WTC11 (cell line): ENCODE results near the gene FAM174B. TPM values are rescaled to one million over a fixed set of nuclear protein-coding genes. Genes with fewer than 3 reads are reported as not detected.

Experiments
- ATAC-seq: fragments of 200-7000 bp; cut with Tn5 transposase; 2 replicates; pipeline ENCODE4 v1.10.0; 2021; ENCODE audit warnings: mild to moderate bottlenecking, moderate library complexity
- CTCF ChIA-PET: fragments of 300-600 bp; sonication (Branson Sonifier 250); formaldehyde crosslinking; loops from one replicate; lab custom pipeline; 2021; ENCODE audit warnings: antibody characterized with exemption; lab: Charles Lee
- POLR2A ChIA-PET: fragments of 350-600 bp; sonication (Branson Sonifier 250); formaldehyde crosslinking; loops from one replicate; lab custom pipeline; 2021; ENCODE audit warnings: antibody characterized with exemption; lab: Charles Lee
- DNase-seq: peaks from one replicate; pipeline ENCODE4 v3.0.0; 2021; ENCODE audit warnings: low spot score
- H3K27ac Mint-ChIP-seq: 2 replicates; pipeline ENCODE4 v1.8.0; 2021; ENCODE audit warnings: mixed read lengths
- H3K27me3 Mint-ChIP-seq: 2 replicates; pipeline ENCODE4 v1.8.0; 2021; ENCODE audit warnings: low read depth, mild to moderate bottlenecking, moderate library complexity, mixed read lengths
- H3K36me3 Mint-ChIP-seq: 2 replicates; pipeline ENCODE4 v1.8.0; 2021; ENCODE audit warnings: mixed read lengths
- H3K4me1 Mint-ChIP-seq: 2 replicates; pipeline ENCODE4 v1.8.0; 2022; ENCODE audit warnings: mixed read lengths
- H3K4me3 Mint-ChIP-seq: 2 replicates; pipeline ENCODE4 v1.8.0; 2021; ENCODE audit warnings: mild to moderate bottlenecking, moderate library complexity, mixed read lengths
- H3K9me3 Mint-ChIP-seq: 2 replicates; pipeline ENCODE4 v1.8.0; 2021; ENCODE audit warnings: mixed read lengths
- ATF1 ChIP-seq: sonication (generic); formaldehyde crosslinking; IDR thresholded peaks from 2 replicates; pipeline ENCODE4 v1.8.1; 2023; ENCODE audit warnings: mild to moderate bottlenecking, moderate library complexity, missing genetic modification reagents
- ATF2 ChIP-seq: sonication (generic); formaldehyde crosslinking; IDR thresholded peaks from 2 replicates; pipeline ENCODE4 v1.8.1; 2022; ENCODE audit warnings: low read depth, missing genetic modification reagents, borderline replicate concordance
- CREM ChIP-seq: sonication (generic); formaldehyde crosslinking; IDR thresholded peaks from 2 replicates; pipeline ENCODE4 v1.8.1; 2022; ENCODE audit warnings: mild to moderate bottlenecking, missing genetic modification reagents, moderate library complexity
- ESRRA ChIP-seq: sonication (generic); formaldehyde crosslinking; IDR thresholded peaks from 2 replicates; pipeline ENCODE4 v1.8.1; 2022; ENCODE audit warnings: mild to moderate bottlenecking, missing genetic modification reagents, borderline replicate concordance
- GTF2I ChIP-seq: fragments of 250-450 bp; sonication (Bioruptor Pico); conservative IDR thresholded peaks from 2 replicates; pipeline ENCODE4 v1.4.0; 2021; ENCODE audit warnings: mild to moderate bottlenecking
- MAX ChIP-seq: sonication (generic); formaldehyde crosslinking; IDR thresholded peaks from 2 replicates; pipeline ENCODE4 v1.8.0; 2022; ENCODE audit warnings: mild to moderate bottlenecking, missing genetic modification reagents
- NR1H2 ChIP-seq: sonication (generic); formaldehyde crosslinking; IDR thresholded peaks from 2 replicates; pipeline ENCODE4 v1.9.0; 2021; ENCODE audit warnings: mild to moderate bottlenecking, moderate library complexity, missing genetic modification reagents
- NR2C2 ChIP-seq: sonication (generic); formaldehyde crosslinking; IDR thresholded peaks from 2 replicates; pipeline ENCODE4 v1.8.0; 2022; ENCODE audit warnings: mild to moderate bottlenecking, missing genetic modification reagents
- PREB ChIP-seq: sonication (generic); formaldehyde crosslinking; IDR thresholded peaks from 2 replicates; pipeline ENCODE4 v1.8.1; 2022; ENCODE audit warnings: mild to moderate bottlenecking, missing genetic modification reagents, moderate library complexity, borderline replicate concordance
- PRRX2 ChIP-seq: fragments of 250-450 bp; sonication (Bioruptor Pico); IDR thresholded peaks from 2 replicates; pipeline ENCODE4 v1.8.0; 2021; ENCODE audit warnings: mild to moderate bottlenecking
- SOX15 ChIP-seq: fragments of 250-450 bp; sonication (Bioruptor Pico); IDR thresholded peaks from 2 replicates; pipeline ENCODE4 v1.9.0; 2021; ENCODE audit warnings: mild to moderate bottlenecking
- TEAD1 ChIP-seq: sonication (generic); formaldehyde crosslinking; IDR thresholded peaks from 2 replicates; pipeline ENCODE4 v1.8.0; 2022; ENCODE audit warnings: mild to moderate bottlenecking, missing genetic modification reagents
- ZNF232 ChIP-seq: sonication (generic); formaldehyde crosslinking; IDR thresholded peaks from 2 replicates; pipeline ENCODE4 v1.8.0; 2022; ENCODE audit warnings: mild to moderate bottlenecking, missing genetic modification reagents
- ZNF281 ChIP-seq: sonication (generic); formaldehyde crosslinking; IDR thresholded peaks from 2 replicates; pipeline ENCODE4 v1.8.0; 2023; ENCODE audit warnings: mild to moderate bottlenecking, missing genetic modification reagents
- ZNF396 ChIP-seq: fragments of 250-450 bp; sonication (Bioruptor Pico); IDR thresholded peaks from 2 replicates; pipeline ENCODE4 v1.8.0; 2021; ENCODE audit warnings: mild to moderate bottlenecking, moderate library complexity, borderline replicate concordance
- ZNF416 ChIP-seq: fragments of 250-450 bp; sonication (Bioruptor Pico); IDR thresholded peaks from 2 replicates; pipeline ENCODE4 v1.9.0; 2021; ENCODE audit warnings: mild to moderate bottlenecking, inconsistent platforms
- total RNA-seq: library from RNA; stranded (reverse); gene quantifications from 3 replicates; pipeline ENCODE4 v1.2.3, GENCODE V29; 2021
- TF ChIP-seq, protein P1 (sequence below): fragments of 250-450 bp; sonication (Bioruptor Pico); IDR thresholded peaks from 2 replicates; pipeline ENCODE4 v1.9.0; 2021; ENCODE audit warnings: mild to moderate bottlenecking
- TF ChIP-seq, protein P2 (sequence below): sonication (generic); formaldehyde crosslinking; conservative IDR thresholded peaks from 2 replicates; pipeline ENCODE4 v1.8.1; 2023; ENCODE audit warnings: mild to moderate bottlenecking, low read depth, missing genetic modification reagents, moderate library complexity

The FAM174B gene
- total RNA-seq, 1 experiment from 2014 or later: 22.1 TPM

DNA sequence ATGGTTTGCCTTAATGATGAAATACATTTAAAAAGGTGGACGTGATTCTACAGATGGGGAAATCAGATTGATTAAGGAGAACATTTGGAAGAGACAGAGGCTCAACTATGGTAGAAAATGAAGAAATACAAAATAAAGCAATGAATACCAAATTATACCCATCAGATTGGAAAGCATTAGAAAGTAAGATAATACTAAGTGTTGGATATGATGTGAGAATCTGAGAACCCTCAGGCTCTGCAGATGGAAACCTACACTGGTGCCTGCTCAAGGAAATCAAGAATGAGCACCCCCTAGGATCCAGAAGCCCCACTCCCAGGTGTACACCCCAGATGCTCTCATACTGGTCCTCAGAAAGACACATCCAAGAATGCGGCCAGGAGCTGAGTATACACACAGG lies 4.6 kb downstream of the FAM174B start:
- CTCF ChIA-PET: interaction anchor here (1.7 kb wide), 1 partner anchor 129 kb away, joined by 4 read pairs; no protein-coding TSS in a partner anchor
- H3K9me3 Mint-ChIP-seq: peaks cover 7% of the 10 kb centered on the region
- TF ChIP-seq ATF2 (CRISPR knock-in tag) (no peak), ZNF281 (CRISPR knock-in tag) (no peak), ZNF396 (no peak), SOX15 (CRISPR knock-in tag) (no peak), GTF2I (CRISPR knock-in tag) (no peak), ZNF416 (CRISPR knock-in tag) (no peak), CREM (CRISPR knock-in tag) (no peak), TEAD1 (CRISPR knock-in tag) (no peak), ESRRA (CRISPR knock-in tag) (no peak), ATF1 (CRISPR knock-in tag) (no peak)
- TF ChIP-seq, protein P1, sequence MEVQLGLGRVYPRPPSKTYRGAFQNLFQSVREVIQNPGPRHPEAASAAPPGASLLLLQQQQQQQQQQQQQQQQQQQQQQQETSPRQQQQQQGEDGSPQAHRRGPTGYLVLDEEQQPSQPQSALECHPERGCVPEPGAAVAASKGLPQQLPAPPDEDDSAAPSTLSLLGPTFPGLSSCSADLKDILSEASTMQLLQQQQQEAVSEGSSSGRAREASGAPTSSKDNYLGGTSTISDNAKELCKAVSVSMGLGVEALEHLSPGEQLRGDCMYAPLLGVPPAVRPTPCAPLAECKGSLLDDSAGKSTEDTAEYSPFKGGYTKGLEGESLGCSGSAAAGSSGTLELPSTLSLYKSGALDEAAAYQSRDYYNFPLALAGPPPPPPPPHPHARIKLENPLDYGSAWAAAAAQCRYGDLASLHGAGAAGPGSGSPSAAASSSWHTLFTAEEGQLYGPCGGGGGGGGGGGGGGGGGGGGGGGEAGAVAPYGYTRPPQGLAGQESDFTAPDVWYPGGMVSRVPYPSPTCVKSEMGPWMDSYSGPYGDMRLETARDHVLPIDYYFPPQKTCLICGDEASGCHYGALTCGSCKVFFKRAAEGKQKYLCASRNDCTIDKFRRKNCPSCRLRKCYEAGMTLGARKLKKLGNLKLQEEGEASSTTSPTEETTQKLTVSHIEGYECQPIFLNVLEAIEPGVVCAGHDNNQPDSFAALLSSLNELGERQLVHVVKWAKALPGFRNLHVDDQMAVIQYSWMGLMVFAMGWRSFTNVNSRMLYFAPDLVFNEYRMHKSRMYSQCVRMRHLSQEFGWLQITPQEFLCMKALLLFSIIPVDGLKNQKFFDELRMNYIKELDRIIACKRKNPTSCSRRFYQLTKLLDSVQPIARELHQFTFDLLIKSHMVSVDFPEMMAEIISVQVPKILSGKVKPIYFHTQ (CRISPR knock-in tag): no peak
- TF ChIP-seq, all 79 proteins: peak for 0
- Mint-ChIP-seq H3K27ac (no peak overlapping the region), H3K36me3 (peaks cover 15% of the 10 kb centered on the region), H3K27me3 (peaks cover 4% of the 10 kb centered on the region), H3K4me3 (no peak overlapping the region), H3K4me1 (peaks cover 78% of the 10 kb centered on the region)
- POLR2A ChIA-PET: no interaction called here
- ATAC-seq: no peak
- DNase-seq: no peak

- CTCF ChIA-PET: interaction anchor here (1.7 kb wide), 1 partner anchor 129 kb away, joined by 4 read pairs; no protein-coding TSS in a partner anchor
- Mint-ChIP-seq H3K27ac (peak overlapping the region; percentile 39; the same call in 1 of the 2 replicates), H3K4me1 (peaks cover 84% of the 10 kb centered on the region), H3K36me3 (peaks cover 15% of the 10 kb centered on the region), H3K9me3 (peaks cover 7% of the 10 kb centered on the region), H3K27me3 (peaks cover 3% of the 10 kb centered on the region; the same call in 1 of the 2 replicates), H3K4me3 (no peak overlapping the region)
- TF ChIP-seq PRRX2 (CRISPR knock-in tag): no peak
- no peak for TF ChIP-seq PREB (CRISPR knock-in tag)
- no peak for TF ChIP-seq NR1H2 (CRISPR knock-in tag)
- no peak for TF ChIP-seq NR2C2 (CRISPR knock-in tag)
- no peak for TF ChIP-seq MAX (CRISPR knock-in tag)
- TF ChIP-seq, protein P2, sequence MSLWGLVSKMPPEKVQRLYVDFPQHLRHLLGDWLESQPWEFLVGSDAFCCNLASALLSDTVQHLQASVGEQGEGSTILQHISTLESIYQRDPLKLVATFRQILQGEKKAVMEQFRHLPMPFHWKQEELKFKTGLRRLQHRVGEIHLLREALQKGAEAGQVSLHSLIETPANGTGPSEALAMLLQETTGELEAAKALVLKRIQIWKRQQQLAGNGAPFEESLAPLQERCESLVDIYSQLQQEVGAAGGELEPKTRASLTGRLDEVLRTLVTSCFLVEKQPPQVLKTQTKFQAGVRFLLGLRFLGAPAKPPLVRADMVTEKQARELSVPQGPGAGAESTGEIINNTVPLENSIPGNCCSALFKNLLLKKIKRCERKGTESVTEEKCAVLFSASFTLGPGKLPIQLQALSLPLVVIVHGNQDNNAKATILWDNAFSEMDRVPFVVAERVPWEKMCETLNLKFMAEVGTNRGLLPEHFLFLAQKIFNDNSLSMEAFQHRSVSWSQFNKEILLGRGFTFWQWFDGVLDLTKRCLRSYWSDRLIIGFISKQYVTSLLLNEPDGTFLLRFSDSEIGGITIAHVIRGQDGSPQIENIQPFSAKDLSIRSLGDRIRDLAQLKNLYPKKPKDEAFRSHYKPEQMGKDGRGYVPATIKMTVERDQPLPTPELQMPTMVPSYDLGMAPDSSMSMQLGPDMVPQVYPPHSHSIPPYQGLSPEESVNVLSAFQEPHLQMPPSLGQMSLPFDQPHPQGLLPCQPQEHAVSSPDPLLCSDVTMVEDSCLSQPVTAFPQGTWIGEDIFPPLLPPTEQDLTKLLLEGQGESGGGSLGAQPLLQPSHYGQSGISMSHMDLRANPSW (CRISPR knock-in tag): no peak
- no peak for TF ChIP-seq ATF2 (CRISPR knock-in tag)
- TF ChIP-seq TEAD1 (CRISPR knock-in tag): no peak
- no peak for TF ChIP-seq ZNF232 (CRISPR knock-in tag)
- POLR2A ChIA-PET: no interaction called here
- ATAC-seq: no peak
- DNase-seq: no peak
These were observed 5.3 kb downstream of the FAM174B start for GRCh38 chr15:92650256-92650655.
